Bronchial epithelial cell (primary cell): ENCODE measurements around the gene TNPO3. TPM values are rescaled to one million over a fixed set of nuclear protein-coding genes. Genes with fewer than 3 reads are reported as not detected.
"Not testable (repeated sequence)": the region's sequence is repeated elsewhere in the genome, so short reads cannot be mapped to it uniquely, and the experiment has no call there.

Experiments
- DNase-seq: peaks from one replicate; pipeline ENCODE4 v3.0.0-alpha.2; 2010; ENCODE audit warnings: low read depth
- FAIRE-seq: peaks from 2 replicates; lab custom pipeline; 2011; peaks lifted over from hg19 to GRCh38; lab: Jason Lieb, UNC
- H3K27me3 ChIP-seq: 2 replicates; pipeline ENCODE4 v1.5.1; 2011; ENCODE audit warnings: low read length; ENCODE audit not compliant: control insufficient read depth, insufficient read depth
- H3K36me3 ChIP-seq: 2 replicates; pipeline ENCODE4 v1.5.1; 2011; ENCODE audit warnings: low read length; ENCODE audit not compliant: control insufficient read depth, insufficient read depth
- H3K4me3 ChIP-seq: 2 replicates; pipeline ENCODE4 v1.5.1; 2011; ENCODE audit warnings: mild to moderate bottlenecking, low read depth, low read length, control low read depth
- total RNA-seq: library from RNA; depleted of rRNA; stranded (reverse); fragments of >200 nt; gene quantifications from 2 replicates; pipeline ENCODE4 v1.2.1, GENCODE V29; 2014
- TF ChIP-seq, protein P1 (sequence below): IDR thresholded peaks from 2 replicates; pipeline ENCODE4 v1.5.1; 2011; ENCODE audit warnings: mild to moderate bottlenecking, moderate library complexity, low read length, control low read depth, inconsistent platforms; ENCODE audit not compliant: insufficient read depth, severe bottlenecking

Gene TNPO3
- total RNA-seq, 1 donor from 2014 or later: 62.9 TPM

DNA sequence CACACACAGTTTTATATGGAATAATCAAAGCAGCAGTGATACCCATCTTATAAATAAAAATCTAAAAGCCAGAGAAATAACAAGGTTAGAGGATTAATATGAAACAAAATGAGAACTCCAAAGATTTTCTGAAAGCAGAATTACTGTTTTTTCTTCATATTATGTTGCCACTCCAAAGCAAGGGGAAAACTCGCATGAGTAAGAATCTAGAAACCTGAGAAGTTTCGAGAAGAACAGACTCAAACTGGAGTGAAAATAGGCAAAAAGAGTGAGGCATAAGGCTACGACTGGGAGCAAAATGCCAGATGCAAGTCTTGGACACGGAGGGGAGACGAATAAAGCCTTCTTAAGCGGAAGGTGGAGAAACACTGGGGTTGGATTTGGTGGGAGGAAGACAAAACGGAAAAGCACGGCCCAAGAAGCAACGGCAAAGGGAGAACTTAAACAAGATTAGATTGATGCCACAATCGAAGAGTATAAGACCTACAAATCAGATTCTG lies 923 bp downstream of the TNPO3 start:
- TF ChIP-seq, protein P1, sequence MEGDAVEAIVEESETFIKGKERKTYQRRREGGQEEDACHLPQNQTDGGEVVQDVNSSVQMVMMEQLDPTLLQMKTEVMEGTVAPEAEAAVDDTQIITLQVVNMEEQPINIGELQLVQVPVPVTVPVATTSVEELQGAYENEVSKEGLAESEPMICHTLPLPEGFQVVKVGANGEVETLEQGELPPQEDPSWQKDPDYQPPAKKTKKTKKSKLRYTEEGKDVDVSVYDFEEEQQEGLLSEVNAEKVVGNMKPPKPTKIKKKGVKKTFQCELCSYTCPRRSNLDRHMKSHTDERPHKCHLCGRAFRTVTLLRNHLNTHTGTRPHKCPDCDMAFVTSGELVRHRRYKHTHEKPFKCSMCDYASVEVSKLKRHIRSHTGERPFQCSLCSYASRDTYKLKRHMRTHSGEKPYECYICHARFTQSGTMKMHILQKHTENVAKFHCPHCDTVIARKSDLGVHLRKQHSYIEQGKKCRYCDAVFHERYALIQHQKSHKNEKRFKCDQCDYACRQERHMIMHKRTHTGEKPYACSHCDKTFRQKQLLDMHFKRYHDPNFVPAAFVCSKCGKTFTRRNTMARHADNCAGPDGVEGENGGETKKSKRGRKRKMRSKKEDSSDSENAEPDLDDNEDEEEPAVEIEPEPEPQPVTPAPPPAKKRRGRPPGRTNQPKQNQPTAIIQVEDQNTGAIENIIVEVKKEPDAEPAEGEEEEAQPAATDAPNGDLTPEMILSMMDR: no peak
- Histone ChIP-seq H3K4me3 (peak overlapping the region; percentile 75), H3K27me3 (no peaks in the 10 kb centered on the region), H3K36me3 (peaks cover 5% of the 10 kb centered on the region)
- no peak for FAIRE-seq
- DNase-seq: peak; percentile 27

- Histone ChIP-seq H3K36me3 (peaks cover 5% of the 10 kb centered on the region), H3K4me3 (no peak overlapping the region), H3K27me3 (no peaks in the 10 kb centered on the region)
- no peak for FAIRE-seq
- TF ChIP-seq, protein P1: no peak
- no peak for DNase-seq
Observed at GRCh38 chr7:129052441-129052840, 2.5 kb downstream of the TNPO3 start.

DNA sequence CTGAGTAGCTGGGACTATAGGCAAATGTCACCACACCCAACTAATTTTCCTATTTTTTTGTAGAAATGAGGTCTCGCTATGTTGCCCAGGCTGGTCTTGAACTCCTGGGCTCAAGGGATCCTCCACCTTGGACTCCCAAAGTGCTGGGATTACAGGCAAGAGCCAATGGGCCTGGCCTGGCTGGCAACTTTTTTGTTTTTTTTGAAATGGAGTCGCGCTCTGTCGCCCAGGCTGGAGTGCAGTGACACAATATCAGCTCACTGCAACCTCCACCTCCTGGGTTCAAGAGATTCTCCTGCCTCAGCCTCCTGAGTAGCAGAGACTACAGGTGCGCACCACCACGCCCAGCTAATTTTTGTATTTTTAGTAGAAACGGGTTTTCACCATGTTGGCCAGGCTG lies 3.5 kb downstream of the TNPO3 start:
- FAIRE-seq, H3K27me3 ChIP-seq, H3K36me3 ChIP-seq, H3K4me3 ChIP-seq, DNase-seq: not testable (repeated sequence)

DNA sequence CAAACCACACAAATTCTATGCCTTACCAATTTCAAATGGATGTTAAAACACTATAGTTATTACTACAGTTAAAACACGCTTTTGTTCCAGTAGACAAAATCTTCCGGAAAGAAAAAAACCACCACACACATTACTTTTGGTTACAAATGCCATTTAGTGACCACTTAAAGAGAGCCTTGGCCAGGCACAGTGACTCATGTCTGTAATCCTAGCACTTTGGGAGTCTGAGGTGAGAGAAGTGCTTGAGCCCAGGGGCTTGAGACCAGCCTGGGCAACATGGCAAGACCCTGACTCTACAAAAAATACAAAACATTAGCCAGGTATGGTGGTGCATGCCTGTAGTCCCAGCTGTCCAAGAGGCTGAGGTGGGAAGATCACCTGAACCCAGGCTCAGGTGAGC lies 7.2 kb downstream of the TNPO3 start:
- TF ChIP-seq, protein P1: no peak
- FAIRE-seq: no peak
- Histone ChIP-seq H3K27me3 (no peaks in the 10 kb centered on the region), H3K36me3 (peaks cover 5% of the 10 kb centered on the region), H3K4me3 (no peak overlapping the region)
- DNase-seq: no peak

- H3K4me3 ChIP-seq: no peak overlapping the region
- no peak for FAIRE-seq
Observed at GRCh38 chr7:129045682-129046081, 9.2 kb downstream of the TNPO3 start.

GRCh38 chr7:129043012-129043411 lies 11.9 kb downstream of the TNPO3 start:
- Histone ChIP-seq H3K27me3 (no peaks in the 10 kb centered on the region), H3K36me3 (peaks cover 4% of the 10 kb centered on the region), H3K4me3 (no peak overlapping the region)
- FAIRE-seq (no peak), DNase-seq (no peak)
- TF ChIP-seq, protein P1: no peak

More at GRCh38 chr7:129045682-129046081, 9.2 kb downstream of the TNPO3 start:
- H3K27me3 ChIP-seq: no peaks in the 10 kb centered on the region
- TF ChIP-seq, protein P1: no peak
- no peak for DNase-seq
- H3K36me3 ChIP-seq: peaks cover 5% of the 10 kb centered on the region
